HG02938 (cell line): ENCODE measurements around the gene DLK2.
"Not testable (repeated sequence)": the region's sequence is repeated elsewhere in the genome, so short reads cannot be mapped to it uniquely, and the experiment has no call there.

Experiments
- ATAC-seq: cut with Tn5 transposase; IDR thresholded peaks from one replicate; pipeline ENCODE4 v1.9.1; 2021; ENCODE audit warnings: mild to moderate bottlenecking, moderate library complexity; ENCODE audit not compliant: unreplicated experiment

The DLK2 gene

GRCh38 chr6:43481591-43482236, 26.4 kb upstream of the DLK2 start:
- no peak for ATAC-seq

GRCh38 chr6:43481075-43481474, 25.7 kb upstream of the DLK2 start:
- no peak for ATAC-seq

GRCh38 chr6:43478008-43478372, 22.6 kb upstream of the DLK2 start:
- peak; percentile 19 for ATAC-seq

GRCh38 chr6:43477235-43478007, 22.1 kb upstream of the DLK2 start, which contains the start of gene TJAP1:
TSS of gene TJAP1 (plus strand) at chr6:43477570. CDS start at chr6:43499002, 21,432 bp downstream.
- ATAC-seq, result peak; percentile 78

- ATAC-seq, result no peak
Measured at GRCh38 chr6:43476746-43477145, 21.4 kb upstream of the DLK2 start.

- ATAC-seq, result no peak
Measured at GRCh38 chr6:43475516-43475915, 20.2 kb upstream of the DLK2 start.

- no peak for ATAC-seq
Measured at GRCh38 chr6:43472515-43472914, 17.2 kb upstream of the DLK2 start.

- ATAC-seq, result no peak
Measured at GRCh38 chr6:43471399-43471798, 16.1 kb upstream of the DLK2 start.

- ATAC-seq, result no peak
Measured at GRCh38 chr6:43469947-43470346, 14.6 kb upstream of the DLK2 start.

- no peak for ATAC-seq
Measured at GRCh38 chr6:43468748-43469681, 13.7 kb upstream of the DLK2 start.

- no peak for ATAC-seq
Measured at GRCh38 chr6:43468240-43468639, 12.9 kb upstream of the DLK2 start.

- no peak for ATAC-seq
Measured at GRCh38 chr6:43467752-43468151, 12.4 kb upstream of the DLK2 start.

- ATAC-seq, result not testable (repeated sequence)
Measured at GRCh38 chr6:43467265-43467664, 11.9 kb upstream of the DLK2 start.

- no peak for ATAC-seq
Measured at GRCh38 chr6:43465948-43466347, 10.6 kb upstream of the DLK2 start.

GRCh38 chr6:43464337-43464736, 9.0 kb upstream of the DLK2 start:
- no peak for ATAC-seq

GRCh38 chr6:43461936-43462335, 6.6 kb upstream of the DLK2 start:
- no peak for ATAC-seq

GRCh38 chr6:43460032-43460431, 4.7 kb upstream of the DLK2 start:
- ATAC-seq, result no peak

GRCh38 chr6:43459535-43459934, 4.2 kb upstream of the DLK2 start:
- ATAC-seq, result no peak

GRCh38 chr6:43458154-43458553, 2.8 kb upstream of the DLK2 start:
- ATAC-seq, result not testable (repeated sequence)

GRCh38 chr6:43457643-43458042, 2.3 kb upstream of the DLK2 start:
- no peak for ATAC-seq
